GM12872 (cell line): ENCODE measurements around the gene CAV2.

Experiments
- TF ChIP-seq, protein P1 (sequence below): IDR thresholded peaks from 3 replicates; pipeline ENCODE4 v1.5.1; 2011; ENCODE audit warnings: low read depth, mild to moderate bottlenecking, low read length, moderate library complexity; ENCODE audit not compliant: insufficient read depth

The CAV2 gene

DNA sequence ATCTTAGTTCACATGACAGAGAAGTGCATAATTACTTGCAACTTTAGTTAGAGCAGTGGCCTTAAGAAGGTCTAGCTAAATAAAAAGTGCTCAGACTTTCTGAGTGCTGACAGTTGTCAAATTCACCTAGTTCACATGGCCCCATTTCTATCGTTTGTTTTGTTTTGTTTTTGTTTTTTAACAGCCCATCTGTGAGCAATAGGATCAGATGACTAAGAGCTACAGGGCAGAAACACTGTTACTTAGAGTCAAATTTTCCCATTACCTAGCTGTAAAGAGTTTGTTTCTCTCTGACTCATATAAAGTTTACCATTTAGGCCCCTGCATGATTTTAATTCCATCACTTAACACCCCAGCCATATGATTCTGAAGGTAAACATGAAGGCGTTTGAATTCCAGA, 44.1 kb downstream of the CAV2 start:
- TF ChIP-seq, protein P1, sequence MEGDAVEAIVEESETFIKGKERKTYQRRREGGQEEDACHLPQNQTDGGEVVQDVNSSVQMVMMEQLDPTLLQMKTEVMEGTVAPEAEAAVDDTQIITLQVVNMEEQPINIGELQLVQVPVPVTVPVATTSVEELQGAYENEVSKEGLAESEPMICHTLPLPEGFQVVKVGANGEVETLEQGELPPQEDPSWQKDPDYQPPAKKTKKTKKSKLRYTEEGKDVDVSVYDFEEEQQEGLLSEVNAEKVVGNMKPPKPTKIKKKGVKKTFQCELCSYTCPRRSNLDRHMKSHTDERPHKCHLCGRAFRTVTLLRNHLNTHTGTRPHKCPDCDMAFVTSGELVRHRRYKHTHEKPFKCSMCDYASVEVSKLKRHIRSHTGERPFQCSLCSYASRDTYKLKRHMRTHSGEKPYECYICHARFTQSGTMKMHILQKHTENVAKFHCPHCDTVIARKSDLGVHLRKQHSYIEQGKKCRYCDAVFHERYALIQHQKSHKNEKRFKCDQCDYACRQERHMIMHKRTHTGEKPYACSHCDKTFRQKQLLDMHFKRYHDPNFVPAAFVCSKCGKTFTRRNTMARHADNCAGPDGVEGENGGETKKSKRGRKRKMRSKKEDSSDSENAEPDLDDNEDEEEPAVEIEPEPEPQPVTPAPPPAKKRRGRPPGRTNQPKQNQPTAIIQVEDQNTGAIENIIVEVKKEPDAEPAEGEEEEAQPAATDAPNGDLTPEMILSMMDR: no peak

DNA sequence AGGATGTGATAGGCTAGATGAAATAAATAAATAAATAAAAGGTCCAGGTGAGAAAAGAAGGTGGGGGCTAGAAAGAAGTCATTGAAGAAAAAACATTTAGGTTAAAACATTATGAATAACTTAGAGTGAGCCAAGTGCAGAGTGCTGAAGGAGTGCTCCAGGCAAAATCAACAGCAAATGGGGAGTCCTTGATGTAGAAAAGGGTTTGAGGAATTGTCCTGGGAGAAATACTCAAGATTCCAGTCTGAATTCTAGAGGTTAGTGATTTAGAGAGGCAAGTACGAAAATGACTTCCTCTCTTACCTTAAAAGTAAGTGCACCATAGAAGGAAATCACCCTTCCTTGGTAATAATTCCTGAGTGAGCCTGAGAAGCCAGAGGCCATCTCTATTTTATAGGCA, 44.9 kb downstream of the CAV2 start:
- TF ChIP-seq, protein P1: no peak

DNA sequence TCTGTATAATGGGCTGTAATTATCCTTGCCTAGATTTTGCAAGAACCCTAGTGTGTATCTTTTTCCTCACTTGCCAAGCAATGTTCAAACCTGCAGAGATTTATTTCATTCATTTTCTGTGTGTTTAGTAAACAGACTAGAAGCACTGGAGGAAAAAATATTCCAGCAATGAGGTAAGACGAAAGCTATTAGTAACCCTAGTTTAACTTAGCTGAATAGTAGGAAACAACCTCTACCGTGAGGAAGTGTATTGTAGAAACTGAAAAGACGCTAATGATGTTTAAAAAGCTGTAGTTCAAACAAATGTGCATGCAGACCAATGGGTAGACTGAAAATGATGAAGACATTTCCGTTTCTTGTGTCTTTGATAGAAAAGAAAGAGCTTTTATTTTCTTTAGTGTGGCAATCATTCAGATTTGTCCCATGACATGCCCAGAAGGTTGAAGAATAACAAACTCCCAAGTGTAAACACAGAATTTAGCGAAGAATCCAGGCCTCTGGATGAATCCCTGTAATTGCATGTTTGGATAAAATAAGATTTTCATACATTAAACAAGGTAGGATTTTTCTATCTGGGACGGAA, 46.0 kb downstream of the CAV2 start:
- TF ChIP-seq, protein P1: no peak

DNA sequence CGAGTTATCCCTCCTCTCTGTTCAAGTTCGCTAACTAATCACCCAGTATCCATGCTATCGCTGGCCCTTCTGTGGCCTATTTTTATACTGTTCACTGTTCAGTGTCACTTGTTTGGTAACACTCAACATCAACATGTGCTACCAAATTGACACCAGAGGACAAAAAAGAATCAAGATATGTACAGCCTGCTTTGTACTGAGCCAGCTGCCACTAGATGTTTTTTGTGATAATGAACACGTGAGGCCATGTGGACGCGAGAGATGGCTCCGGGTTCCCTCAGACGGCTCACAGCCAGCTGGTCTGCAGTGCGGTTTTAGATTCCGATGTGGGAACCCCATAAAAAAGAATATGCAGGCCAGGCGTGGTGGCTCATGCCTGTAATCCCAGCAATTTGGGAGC, 46.5 kb downstream of the CAV2 start:
- TF ChIP-seq, protein P1: no peak

DNA sequence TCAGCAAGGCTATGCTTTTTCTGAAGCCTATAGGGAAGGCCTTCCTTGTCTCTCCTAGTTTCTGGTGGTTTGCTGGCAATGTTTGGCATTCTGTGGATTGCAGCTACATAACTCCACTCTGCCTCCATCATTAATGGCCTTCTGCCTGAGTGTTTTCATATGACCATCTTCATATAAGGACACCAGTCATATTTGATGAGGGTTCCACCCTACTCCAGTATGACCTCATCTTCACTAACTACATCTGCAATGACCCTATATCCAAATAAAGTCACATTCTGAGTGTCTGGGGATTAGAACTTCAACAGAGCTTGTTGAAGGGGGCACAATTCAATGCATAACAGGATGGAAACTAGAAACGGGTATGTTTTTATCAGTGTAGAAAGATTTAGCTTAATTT, 47.4 kb downstream of the CAV2 start:
- TF ChIP-seq, protein P1: no peak

DNA sequence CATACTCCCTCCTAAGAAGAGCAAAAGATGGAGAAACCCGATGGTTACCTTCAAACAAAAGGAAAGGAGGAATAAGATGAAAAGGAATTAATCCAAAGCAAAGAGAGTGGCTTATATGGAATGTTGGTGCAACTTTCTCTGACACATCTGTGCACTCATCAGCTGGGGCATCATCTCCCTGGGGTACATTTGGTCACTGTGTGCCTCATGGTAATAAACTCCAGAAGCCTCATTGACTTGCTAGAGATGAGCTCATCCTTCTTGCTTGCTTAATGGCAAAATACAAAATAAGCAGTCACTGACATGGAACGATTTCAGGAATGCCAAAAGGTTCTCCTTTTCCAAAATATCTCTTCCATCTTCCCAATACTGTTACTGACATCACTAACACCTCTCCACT, 47.8 kb downstream of the CAV2 start:
- TF ChIP-seq, protein P1: no peak

DNA sequence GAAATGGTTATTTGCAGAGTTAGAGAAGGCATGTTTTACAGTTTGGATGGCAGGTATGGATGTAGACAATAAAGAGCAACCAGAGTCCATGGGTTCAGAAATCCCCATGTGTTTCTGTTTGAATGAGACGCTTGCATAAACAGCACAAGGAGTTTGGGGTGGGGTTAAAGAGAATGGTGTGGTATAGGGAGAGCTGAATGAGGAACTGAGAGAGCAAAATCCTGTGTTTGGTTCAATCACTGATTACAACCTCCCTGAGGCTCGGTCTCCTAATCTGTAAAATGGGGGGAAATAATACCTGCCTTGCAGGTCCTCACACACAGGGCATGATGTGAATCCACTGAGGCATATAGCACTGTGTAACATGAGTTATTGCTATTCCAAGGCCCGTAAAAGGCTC, 49.0 kb downstream of the CAV2 start:
- TF ChIP-seq, protein P1: no peak
